Measurements from ENCODE around the gene TBC1D9B. TPM values are rescaled to one million over a fixed set of nuclear protein-coding genes. Genes with fewer than 3 reads are reported as not detected.

Gene TBC1D9B
- total RNA-seq, 4 donors from 2014 or later: 58.8 to 439 (median 212) TPM

DNA sequence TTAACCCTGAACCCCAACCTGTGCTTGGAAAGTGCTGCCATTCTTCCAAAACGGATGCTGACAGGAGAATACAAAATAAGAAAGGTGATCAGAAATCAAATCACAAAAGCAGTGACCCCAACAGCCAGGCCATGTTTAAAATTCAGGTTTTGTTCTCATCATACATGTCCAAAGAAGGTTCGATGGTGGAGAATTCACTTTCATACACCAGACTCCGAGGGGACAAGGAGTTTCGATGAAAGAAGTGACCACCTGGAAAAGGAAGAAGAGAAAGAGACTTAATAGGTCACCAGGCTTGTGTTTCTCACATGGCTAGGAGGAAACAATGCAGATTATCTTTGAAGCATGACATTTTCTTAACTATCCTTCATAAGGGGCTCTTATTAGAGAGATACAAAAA lies 12.5 kb upstream of the TBC1D9B start:
- Histone ChIP-seq H3K27me3 (no peaks in the 10 kb centered on the region), H3K4me1 (no peaks in the 10 kb centered on the region), H3K27ac (no peak overlapping the region), H3K9me3 (no peaks in the 10 kb centered on the region), H3K36me3 (no peaks in the 10 kb centered on the region), H3K4me3 (no peak overlapping the region)
- WGBS, 2 donors (ENCODE audit: low coverage in 1 of 2): 78 to 94% methylated on average over 3 to 4 of the region's 4 CpGs
- ATAC-seq: no peak
- TF ChIP-seq POLR2A (IDR thresholded peaks at IDR 0.05) (no peak), POLR2AphosphoS5 (IDR thresholded peaks at IDR 0.05) (no peak), EP300 (IDR thresholded peaks at IDR 0.05) (no peak)
- TF ChIP-seq, protein P1, sequence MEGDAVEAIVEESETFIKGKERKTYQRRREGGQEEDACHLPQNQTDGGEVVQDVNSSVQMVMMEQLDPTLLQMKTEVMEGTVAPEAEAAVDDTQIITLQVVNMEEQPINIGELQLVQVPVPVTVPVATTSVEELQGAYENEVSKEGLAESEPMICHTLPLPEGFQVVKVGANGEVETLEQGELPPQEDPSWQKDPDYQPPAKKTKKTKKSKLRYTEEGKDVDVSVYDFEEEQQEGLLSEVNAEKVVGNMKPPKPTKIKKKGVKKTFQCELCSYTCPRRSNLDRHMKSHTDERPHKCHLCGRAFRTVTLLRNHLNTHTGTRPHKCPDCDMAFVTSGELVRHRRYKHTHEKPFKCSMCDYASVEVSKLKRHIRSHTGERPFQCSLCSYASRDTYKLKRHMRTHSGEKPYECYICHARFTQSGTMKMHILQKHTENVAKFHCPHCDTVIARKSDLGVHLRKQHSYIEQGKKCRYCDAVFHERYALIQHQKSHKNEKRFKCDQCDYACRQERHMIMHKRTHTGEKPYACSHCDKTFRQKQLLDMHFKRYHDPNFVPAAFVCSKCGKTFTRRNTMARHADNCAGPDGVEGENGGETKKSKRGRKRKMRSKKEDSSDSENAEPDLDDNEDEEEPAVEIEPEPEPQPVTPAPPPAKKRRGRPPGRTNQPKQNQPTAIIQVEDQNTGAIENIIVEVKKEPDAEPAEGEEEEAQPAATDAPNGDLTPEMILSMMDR (IDR thresholded peaks at IDR 0.05): no peak

GRCh38 chr5:179919487-179920060 lies 11.9 kb upstream of the TBC1D9B start:
- no peak overlapping the region for H3K27ac ChIP-seq
- no peaks in the 10 kb centered on the region for H3K27me3 ChIP-seq
- 81% methylated on average over 3 of the region's 20 CpGs; no CpG with 5 or more reads in 1 of the 2 donors for WGBS, 2 donors (ENCODE audit: low coverage in 1 of 2)
- TF ChIP-seq POLR2AphosphoS5 (IDR thresholded peaks at IDR 0.05) (no peak), EP300 (IDR thresholded peaks at IDR 0.05) (no peak), POLR2A (IDR thresholded peaks at IDR 0.05) (no peak)
- TF ChIP-seq, protein P1 (IDR thresholded peaks at IDR 0.05): no peak
- no peaks in the 10 kb centered on the region for H3K9me3 ChIP-seq
- no peaks in the 10 kb centered on the region for H3K36me3 ChIP-seq
- no peak for ATAC-seq
- H3K4me3 ChIP-seq: no peak overlapping the region
- H3K4me1 ChIP-seq: no peaks in the 10 kb centered on the region

DNA sequence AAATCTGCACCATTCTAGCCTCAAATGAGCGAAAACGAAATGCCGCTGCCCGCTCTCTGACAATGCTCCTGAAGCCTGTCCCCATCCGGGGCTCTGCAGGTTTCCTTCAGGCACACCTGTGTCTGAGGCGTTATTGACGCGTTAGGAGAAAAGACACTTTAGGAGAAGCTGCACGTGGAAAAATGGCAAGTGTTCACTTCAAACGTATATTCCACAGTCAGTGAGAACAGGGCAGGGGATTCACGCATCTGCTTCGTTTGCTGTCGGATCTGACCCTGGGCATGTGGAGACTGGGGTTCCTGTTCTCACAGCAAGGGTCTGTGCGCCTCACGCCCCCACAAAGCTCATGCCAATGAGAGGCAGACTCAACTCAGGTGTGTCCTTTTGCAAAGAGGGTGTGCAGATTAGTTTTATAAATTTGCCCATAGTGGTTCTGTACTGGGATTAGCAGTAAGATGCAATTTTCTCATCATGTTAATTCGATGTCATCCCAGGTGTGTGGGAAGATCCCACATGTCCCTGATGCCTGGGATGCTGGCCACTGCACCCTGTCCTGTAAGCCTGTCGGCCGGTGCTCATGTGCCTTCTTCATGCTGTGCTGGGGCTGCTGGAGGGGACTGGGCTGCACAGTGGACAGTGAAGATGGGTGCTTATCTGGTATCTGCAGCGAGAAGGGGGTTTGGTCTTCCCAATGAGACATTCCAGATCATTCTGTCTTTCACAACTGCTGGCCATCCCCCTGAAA lies 11.2 kb upstream of the TBC1D9B start:
- ATAC-seq: no peak
- no peaks in the 10 kb centered on the region for H3K9me3 ChIP-seq
- H3K36me3 ChIP-seq: no peaks in the 10 kb centered on the region
- 88 to 90% methylated on average over 12 to 13 of the region's 19 CpGs for WGBS, 2 donors (ENCODE audit: low coverage in 1 of 2)
- no peaks in the 10 kb centered on the region for H3K4me1 ChIP-seq
- TF ChIP-seq POLR2AphosphoS5 (IDR thresholded peaks at IDR 0.05): no peak
- no peak for TF ChIP-seq POLR2A (IDR thresholded peaks at IDR 0.05)
- TF ChIP-seq, protein P1 (IDR thresholded peaks at IDR 0.05): no peak
- no peak for TF ChIP-seq EP300 (IDR thresholded peaks at IDR 0.05)
- no peaks in the 10 kb centered on the region for H3K27me3 ChIP-seq
- no peak overlapping the region for H3K4me3 ChIP-seq
- H3K27ac ChIP-seq: no peak overlapping the region

DNA sequence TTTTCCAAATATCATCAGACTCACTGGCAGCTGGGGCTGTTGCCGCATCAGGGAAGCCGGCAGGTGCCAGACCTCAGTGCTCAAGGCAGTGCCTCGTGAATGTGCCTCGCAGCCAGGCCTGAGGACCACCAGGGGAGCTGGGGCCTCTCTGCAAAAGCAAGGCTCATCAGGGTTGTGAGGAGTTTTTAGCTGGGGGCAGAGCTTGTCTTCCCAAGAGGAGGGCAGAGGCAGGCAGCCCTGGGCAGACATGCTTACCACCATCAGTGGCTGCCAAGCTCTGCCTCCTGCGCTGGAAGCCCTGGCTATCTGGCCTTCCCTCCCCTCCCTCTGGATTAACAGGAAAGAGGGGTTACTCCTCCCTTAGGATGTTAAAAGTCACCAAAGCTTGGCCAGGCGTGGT lies 8.8 kb upstream of the TBC1D9B start:
- no peaks in the 10 kb centered on the region for H3K27me3 ChIP-seq
- no peak overlapping the region for H3K4me3 ChIP-seq
- 83% methylated on average over 4 of the region's 6 CpGs; no CpG with 5 or more reads in 1 of the 2 donors for WGBS, 2 donors (ENCODE audit: low coverage in 1 of 2)
- no peaks in the 10 kb centered on the region for H3K36me3 ChIP-seq
- no peak overlapping the region for H3K27ac ChIP-seq
- no peak for TF ChIP-seq POLR2AphosphoS5 (IDR thresholded peaks at IDR 0.05)
- TF ChIP-seq EP300 (IDR thresholded peaks at IDR 0.05): no peak
- TF ChIP-seq, protein P1 (IDR thresholded peaks at IDR 0.05): no peak
- no peak for TF ChIP-seq POLR2A (IDR thresholded peaks at IDR 0.05)
- no peak for ATAC-seq
- H3K9me3 ChIP-seq: no peaks in the 10 kb centered on the region
- H3K4me1 ChIP-seq: no peaks in the 10 kb centered on the region

All from gastroesophageal sphincter (tissue), 4 donors.